ENCODE measurements around the gene SPATA33. TPM values are rescaled to one million over a fixed set of nuclear protein-coding genes. Genes with fewer than 3 reads are reported as not detected.

Gene SPATA33
- total RNA-seq, 1 experiment from 2014 or later: 17.4 TPM

DNA sequence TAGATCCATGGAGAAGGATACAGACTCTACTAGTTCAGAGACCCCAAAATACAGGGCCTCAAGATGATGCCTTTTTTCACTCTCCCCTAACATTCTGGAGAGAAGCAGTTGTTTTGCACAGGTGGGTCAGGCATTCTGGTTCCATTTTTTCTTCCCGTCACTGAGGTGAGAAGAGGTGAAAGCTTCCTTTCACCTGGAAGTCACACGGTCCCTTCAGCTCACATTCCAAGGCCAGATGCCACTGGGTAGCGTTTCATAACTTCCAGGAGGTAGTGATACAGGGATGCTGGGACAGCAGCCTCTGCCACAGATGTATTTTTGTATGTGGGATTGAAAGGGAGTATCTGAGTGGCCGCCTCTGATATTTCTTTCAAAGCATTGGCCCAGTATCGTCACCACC, 30.8 kb downstream of the SPATA33 start:
- H3K56ac ChIP-seq (ENCODE audit: insufficient read length, low read depth, low read length): no peak overlapping the region
- H2BK5ac ChIP-seq (ENCODE audit: insufficient read length, low read length): no peak overlapping the region
- no peak overlapping the region for H3K18ac ChIP-seq (ENCODE audit: insufficient read length, low read depth, low read length)
- no peak for DNase-seq
- no peak overlapping the region for H3K27ac ChIP-seq (ENCODE audit: insufficient read length, low read depth, low read length)
- no peak overlapping the region for H4K8ac ChIP-seq (replicated peaks; ENCODE audit: insufficient read length, low read depth, low read length)
- H2BK15ac ChIP-seq (ENCODE audit: low read depth, low read length): no peak overlapping the region
- peaks cover 3% of the 10 kb centered on the region for H3K27me3 Mint-ChIP-seq (ENCODE audit: low read depth)
- no peak overlapping the region for H3K4me2 ChIP-seq (ENCODE audit: insufficient read depth, insufficient read length, low read length)
- H3K4me3 Mint-ChIP-seq: peak overlapping the region; percentile 83 to 87; a peak in 4 of 5 replicates
- peaks cover 6 to 7% of the 10 kb centered on the region in 2 experiments for H3K4me1 Mint-ChIP-seq
- H3K27me3 ChIP-seq (ENCODE audit: insufficient read depth, low read length): no peaks in the 10 kb centered on the region
- H2BK120ac ChIP-seq (ENCODE audit: low read depth, low read length, poor library complexity, severe bottlenecking): no peak overlapping the region
- H2AK5ac ChIP-seq (ENCODE audit: insufficient read length, low read length): no peak overlapping the region
- no peak overlapping the region for H4K91ac ChIP-seq (ENCODE audit: insufficient read length, low read depth, low read length)
- no peak overlapping the region for H4K5ac ChIP-seq (ENCODE audit: insufficient read length, low read depth, low read length)
- H2BK20ac ChIP-seq (ENCODE audit: low read depth, low read length, poor library complexity, severe bottlenecking): no peak overlapping the region
- no peaks in the 10 kb centered on the region for H3K4me1 ChIP-seq (ENCODE audit: insufficient read depth, low read length)
- peaks cover 25 to 28% of the 10 kb centered on the region in 2 experiments for H3K9me3 Mint-ChIP-seq
- H3K9me3 ChIP-seq (ENCODE audit: control insufficient read depth, low read depth, low read length): peaks cover 7% of the 10 kb centered on the region
- H4K20me1 ChIP-seq (ENCODE audit: control insufficient read depth, insufficient read depth, insufficient read length): no peaks in the 10 kb centered on the region
- no peak overlapping the region for H3K4ac ChIP-seq (ENCODE audit: low read depth, low read length)
- H3K9ac ChIP-seq (ENCODE audit: extremely low read depth, insufficient read length, low read length): no peak overlapping the region
- TF ChIP-seq CTCF (conservative IDR thresholded peaks at IDR 0.05): no peak
- WGBS (ENCODE audit: extremely low coverage, insufficient read length, low lambda C conversion rate): no CpG with 5 or more reads among the region's 5 CpGs
- peaks cover 8% of the 10 kb centered on the region for H3K23me2 ChIP-seq (ENCODE audit: insufficient read length, low read depth, low read length, poor library complexity, severe bottlenecking)
- H3K36me3 Mint-ChIP-seq (ENCODE audit: insufficient read depth in 1 of 3, low read depth in 3 of 3): peaks cover 55 to 75% (median 62%) of the 10 kb centered on the region in 3 experiments
- no peak overlapping the region for H3T11ph ChIP-seq (ENCODE audit: low read length)
- H2AFZ ChIP-seq (ENCODE audit: low read length): no peak overlapping the region
- H3K79me2 ChIP-seq (ENCODE audit: insufficient read depth, low read length): no peaks in the 10 kb centered on the region
- H3K79me1 ChIP-seq (ENCODE audit: insufficient read depth, low read depth, low read length, poor library complexity, severe bottlenecking): no peaks in the 10 kb centered on the region
- H3K14ac ChIP-seq (ENCODE audit: insufficient read depth, low read length): no peak overlapping the region
- no peak overlapping the region for H3K23ac ChIP-seq (ENCODE audit: insufficient read length, low read depth, low read length)
- no peak overlapping the region for H3K27ac Mint-ChIP-seq
- no peak overlapping the region for H2BK12ac ChIP-seq (ENCODE audit: insufficient read length, low read depth, low read length)
